ENCODE results near the gene PTPRT.

PTPRT gene

GRCh38 chr20:42100137-42100704 is 1089.5 kb downstream of the PTPRT start:
- H3K36me3 ChIP-seq (ENCODE audit: control insufficient read depth, insufficient read depth, low read length), result no peaks in the 10 kb centered on the region
- no peaks in the 10 kb centered on the region for H3K27me3 ChIP-seq (ENCODE audit: control insufficient read depth, insufficient read depth, low read length)
- H3K9ac ChIP-seq (ENCODE audit: low read length), result no peak overlapping the region
- no peak overlapping the region for H3K4me3 ChIP-seq (ENCODE audit: low read length)
- H3K4me1 ChIP-seq (ENCODE audit: control insufficient read depth, insufficient read depth, low read length), result no peaks in the 10 kb centered on the region
- no peaks in the 10 kb centered on the region for H3K9me3 ChIP-seq (ENCODE audit: control insufficient read depth, low read length)

DNA sequence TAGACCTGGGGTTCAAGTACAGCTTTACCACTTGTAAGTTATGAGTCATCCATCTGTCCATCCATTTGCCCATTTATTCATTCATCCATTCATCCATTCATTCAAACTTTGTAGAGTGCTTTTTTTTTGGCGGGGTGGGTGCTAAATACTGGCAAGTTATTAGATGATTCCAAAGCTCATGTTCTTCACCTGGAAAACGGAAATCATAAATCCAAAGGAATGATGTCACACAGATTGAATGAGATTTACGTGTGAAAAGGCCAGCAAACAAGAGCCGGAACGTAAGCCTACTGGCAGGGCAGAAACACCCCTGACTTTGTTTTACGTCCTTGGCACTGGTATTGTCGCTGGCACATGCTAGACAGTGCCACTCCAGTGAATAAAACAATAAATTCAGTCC is 1090.6 kb downstream of the PTPRT start:
- Histone ChIP-seq H3K27me3 (ENCODE audit: control insufficient read depth, insufficient read depth, low read length) (no peaks in the 10 kb centered on the region), H3K36me3 (ENCODE audit: control insufficient read depth, insufficient read depth, low read length) (no peaks in the 10 kb centered on the region), H3K4me1 (ENCODE audit: control insufficient read depth, insufficient read depth, low read length) (no peaks in the 10 kb centered on the region), H3K9me3 (ENCODE audit: control insufficient read depth, low read length) (no peaks in the 10 kb centered on the region), H3K4me3 (ENCODE audit: low read length) (no peak overlapping the region), H3K9ac (ENCODE audit: low read length) (no peak overlapping the region)

- Histone ChIP-seq H3K9me3 (ENCODE audit: control insufficient read depth, low read length) (no peaks in the 10 kb centered on the region), H3K27me3 (ENCODE audit: control insufficient read depth, insufficient read depth, low read length) (no peaks in the 10 kb centered on the region), H3K4me1 (ENCODE audit: control insufficient read depth, insufficient read depth, low read length) (no peaks in the 10 kb centered on the region), H3K9ac (ENCODE audit: low read length) (no peak overlapping the region), H3K36me3 (ENCODE audit: control insufficient read depth, insufficient read depth, low read length) (no peaks in the 10 kb centered on the region), H3K4me3 (ENCODE audit: low read length) (no peak overlapping the region)
These were observed 1091.3 kb downstream of the PTPRT start for GRCh38 chr20:42098418-42098817.

DNA sequence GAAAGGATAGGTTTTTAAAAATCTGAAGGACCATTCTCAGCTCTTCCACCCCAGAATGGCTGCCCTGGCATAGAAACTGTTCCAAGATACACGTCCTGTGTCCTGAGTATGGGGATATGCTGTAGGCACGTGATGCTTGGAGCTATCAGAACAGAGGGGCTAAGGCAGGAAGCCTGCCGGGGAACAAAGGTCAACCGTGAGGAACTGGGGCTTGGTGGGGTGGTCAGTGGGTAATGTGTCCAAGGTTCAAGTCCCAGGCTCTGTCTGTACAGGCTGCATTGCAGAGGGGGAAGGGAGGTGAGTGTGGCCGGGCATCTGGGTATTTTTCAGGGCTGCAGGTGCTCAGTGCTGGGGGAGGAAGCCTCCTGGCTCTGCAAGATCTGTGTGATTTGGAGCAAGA is 1092.0 kb downstream of the PTPRT start:
- Histone ChIP-seq H3K4me3 (ENCODE audit: low read length) (no peak overlapping the region), H3K9ac (ENCODE audit: low read length) (no peak overlapping the region), H3K36me3 (ENCODE audit: control insufficient read depth, insufficient read depth, low read length) (no peaks in the 10 kb centered on the region), H3K4me1 (ENCODE audit: control insufficient read depth, insufficient read depth, low read length) (no peaks in the 10 kb centered on the region), H3K27me3 (ENCODE audit: control insufficient read depth, insufficient read depth, low read length) (no peaks in the 10 kb centered on the region), H3K9me3 (ENCODE audit: control insufficient read depth, low read length) (no peaks in the 10 kb centered on the region)

DNA sequence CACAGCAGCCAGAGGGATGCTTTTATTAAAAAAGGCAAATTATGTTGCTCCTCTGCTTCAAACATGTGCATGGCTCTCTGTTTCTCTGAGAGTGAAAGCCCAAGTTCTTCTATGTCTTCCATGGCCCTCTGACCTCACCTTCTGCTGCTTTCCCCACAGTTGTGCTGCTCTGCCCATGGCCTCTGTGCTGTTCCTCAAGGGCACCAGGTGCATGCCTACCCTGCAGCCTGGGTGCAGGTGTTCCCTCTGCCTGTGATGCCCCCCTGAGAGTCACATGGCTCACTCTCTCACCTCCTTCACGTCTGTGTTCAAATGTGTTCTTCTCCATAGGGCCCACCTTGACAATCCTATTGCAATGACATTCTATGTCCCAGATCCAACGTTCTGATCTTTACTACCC is 1094.5 kb downstream of the PTPRT start:
- Histone ChIP-seq H3K4me1 (ENCODE audit: control insufficient read depth, insufficient read depth, low read length) (no peaks in the 10 kb centered on the region), H3K27me3 (ENCODE audit: control insufficient read depth, insufficient read depth, low read length) (no peaks in the 10 kb centered on the region), H3K4me3 (ENCODE audit: low read length) (no peak overlapping the region), H3K9ac (ENCODE audit: low read length) (no peak overlapping the region), H3K9me3 (ENCODE audit: control insufficient read depth, low read length) (no peaks in the 10 kb centered on the region), H3K36me3 (ENCODE audit: control insufficient read depth, insufficient read depth, low read length) (no peaks in the 10 kb centered on the region)

DNA sequence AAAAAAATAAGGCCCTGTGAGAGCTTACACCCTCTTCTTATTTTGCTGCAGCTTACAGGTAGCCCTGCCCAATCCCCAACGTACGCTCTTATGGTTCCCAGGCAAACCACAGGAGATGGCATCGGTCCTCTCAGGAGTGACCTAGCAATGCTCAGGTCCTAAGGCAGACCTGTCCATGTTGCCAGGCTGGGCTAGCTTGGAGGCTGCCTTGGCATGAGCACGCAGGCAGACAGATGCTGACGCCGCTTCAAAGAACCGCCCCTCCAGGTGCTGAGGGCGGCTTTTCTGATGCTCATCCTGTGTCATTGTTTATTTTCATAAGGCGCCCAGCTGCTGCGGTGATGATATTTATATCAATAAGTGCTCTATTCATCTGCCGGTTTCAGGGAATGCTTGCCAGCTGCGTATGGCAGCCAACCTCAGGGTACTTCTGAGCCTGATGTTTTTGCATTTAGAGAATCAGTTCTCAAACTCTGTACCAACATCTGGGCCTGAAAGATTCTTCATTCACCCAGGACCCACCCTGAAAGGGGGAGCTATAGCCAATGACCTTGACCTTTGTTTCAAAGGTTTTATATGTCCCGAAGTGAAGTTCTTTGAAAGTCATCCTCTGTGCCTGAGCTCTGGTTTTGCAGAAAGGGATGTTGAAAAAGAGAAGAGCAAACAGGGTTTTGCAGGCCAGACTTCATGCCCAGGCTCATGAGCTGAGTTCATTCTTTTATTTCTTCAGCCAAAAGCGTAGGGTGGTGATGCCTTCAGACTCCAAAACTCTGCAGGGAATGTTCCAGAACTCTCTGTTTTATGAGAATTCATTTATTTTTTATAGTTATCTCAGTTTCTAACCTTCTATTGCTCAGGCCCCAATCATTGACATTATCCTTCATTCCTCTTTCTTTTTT is 1095.9 kb downstream of the PTPRT start:
- Histone ChIP-seq H3K4me3 (ENCODE audit: low read length) (no peak overlapping the region), H3K4me1 (ENCODE audit: control insufficient read depth, insufficient read depth, low read length) (no peaks in the 10 kb centered on the region), H3K9ac (ENCODE audit: low read length) (no peak overlapping the region), H3K9me3 (ENCODE audit: control insufficient read depth, low read length) (no peaks in the 10 kb centered on the region), H3K36me3 (ENCODE audit: control insufficient read depth, insufficient read depth, low read length) (no peaks in the 10 kb centered on the region), H3K27me3 (ENCODE audit: control insufficient read depth, insufficient read depth, low read length) (no peaks in the 10 kb centered on the region)

- Histone ChIP-seq H3K9ac (ENCODE audit: low read length) (no peak overlapping the region), H3K27me3 (ENCODE audit: control insufficient read depth, insufficient read depth, low read length) (no peaks in the 10 kb centered on the region), H3K9me3 (ENCODE audit: control insufficient read depth, low read length) (no peaks in the 10 kb centered on the region), H3K4me1 (ENCODE audit: control insufficient read depth, insufficient read depth, low read length) (no peaks in the 10 kb centered on the region), H3K36me3 (ENCODE audit: control insufficient read depth, insufficient read depth, low read length) (no peaks in the 10 kb centered on the region), H3K4me3 (ENCODE audit: low read length) (no peak overlapping the region)
These were observed 1096.7 kb downstream of the PTPRT start for GRCh38 chr20:42093041-42093440.

DNA sequence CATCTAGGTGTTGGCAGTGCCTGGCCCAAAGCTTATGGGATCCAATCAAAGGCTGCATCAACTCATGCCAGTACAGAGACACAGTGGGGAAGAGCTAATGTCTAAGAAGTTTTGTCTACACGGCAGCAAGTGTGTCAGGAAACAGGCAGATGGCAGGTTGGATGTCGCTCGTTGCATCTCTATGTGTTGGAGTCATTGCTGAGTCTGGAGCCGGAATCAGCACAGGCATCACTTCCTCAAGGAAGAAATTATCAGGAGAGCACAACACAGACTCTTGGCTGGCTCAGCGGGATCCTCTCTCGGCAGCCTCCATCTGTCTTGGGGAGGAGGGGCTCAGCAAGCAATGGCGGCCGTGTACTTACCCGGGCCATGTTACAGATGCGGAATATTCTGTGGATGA is 1104.3 kb downstream of the PTPRT start:
- no peaks in the 10 kb centered on the region for H3K9me3 ChIP-seq (ENCODE audit: control insufficient read depth, low read length)

DNA sequence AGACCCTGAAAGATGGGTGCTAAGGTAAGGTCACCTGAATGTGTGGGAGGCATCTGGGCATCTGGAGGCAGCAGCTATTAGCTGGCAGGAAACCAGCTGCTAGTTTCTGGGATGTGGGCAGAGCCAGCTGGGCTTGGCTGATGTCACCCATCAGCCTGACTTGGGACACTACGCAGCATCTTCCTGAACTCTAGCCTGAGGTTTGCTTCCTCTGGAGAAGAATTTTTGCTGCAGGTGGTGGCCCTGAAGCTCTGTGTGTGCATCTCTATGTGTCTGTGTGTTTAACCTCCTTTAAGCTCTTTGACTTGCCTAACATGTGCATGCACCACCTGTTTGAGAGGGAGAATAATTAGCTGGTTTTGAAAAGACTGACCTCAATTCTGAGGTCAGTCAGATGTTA is 1106.4 kb downstream of the PTPRT start:
- H3K36me3 ChIP-seq (ENCODE audit: control insufficient read depth, insufficient read depth, low read length), result no peaks in the 10 kb centered on the region
- H3K9me3 ChIP-seq (ENCODE audit: control insufficient read depth, low read length), result no peaks in the 10 kb centered on the region
- H3K4me3 ChIP-seq (ENCODE audit: low read length), result no peak overlapping the region
- H3K27me3 ChIP-seq (ENCODE audit: control insufficient read depth, insufficient read depth, low read length), result no peaks in the 10 kb centered on the region
- H3K9ac ChIP-seq (ENCODE audit: low read length), result no peak overlapping the region
- no peaks in the 10 kb centered on the region for H3K4me1 ChIP-seq (ENCODE audit: control insufficient read depth, insufficient read depth, low read length)

More for the DNA sequence above, 1104.3 kb downstream of the PTPRT start:
- Histone ChIP-seq H3K9ac (ENCODE audit: low read length) (no peak overlapping the region), H3K36me3 (ENCODE audit: control insufficient read depth, insufficient read depth, low read length) (no peaks in the 10 kb centered on the region), H3K27me3 (ENCODE audit: control insufficient read depth, insufficient read depth, low read length) (no peaks in the 10 kb centered on the region), H3K4me1 (ENCODE audit: control insufficient read depth, insufficient read depth, low read length) (no peaks in the 10 kb centered on the region), H3K4me3 (ENCODE audit: low read length) (no peak overlapping the region)

DNA sequence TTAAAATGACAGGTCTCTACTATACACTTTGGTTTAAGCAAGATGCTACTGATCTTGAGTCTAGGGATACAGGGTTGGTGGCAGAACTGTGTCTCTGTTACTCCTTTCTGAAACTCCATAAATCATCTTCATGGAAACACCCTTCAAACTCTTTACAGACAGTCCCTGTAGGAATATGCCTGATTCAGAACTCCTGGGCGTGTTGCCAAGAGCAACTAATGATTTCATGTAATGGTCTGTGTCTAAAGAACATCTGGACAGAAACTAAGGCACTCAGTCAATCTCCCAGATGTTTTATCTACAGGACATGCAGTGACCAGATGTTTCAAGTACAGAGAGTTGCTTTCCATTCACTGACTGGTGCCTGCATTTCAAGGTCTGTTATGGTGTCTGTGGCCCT is 1107.1 kb downstream of the PTPRT start:
- no peaks in the 10 kb centered on the region for H3K4me1 ChIP-seq (ENCODE audit: control insufficient read depth, insufficient read depth, low read length)
- H3K9me3 ChIP-seq (ENCODE audit: control insufficient read depth, low read length), result no peaks in the 10 kb centered on the region
- no peaks in the 10 kb centered on the region for H3K36me3 ChIP-seq (ENCODE audit: control insufficient read depth, insufficient read depth, low read length)
- no peak overlapping the region for H3K9ac ChIP-seq (ENCODE audit: low read length)
- no peaks in the 10 kb centered on the region for H3K27me3 ChIP-seq (ENCODE audit: control insufficient read depth, insufficient read depth, low read length)
- H3K4me3 ChIP-seq (ENCODE audit: low read length), result no peak overlapping the region

DNA sequence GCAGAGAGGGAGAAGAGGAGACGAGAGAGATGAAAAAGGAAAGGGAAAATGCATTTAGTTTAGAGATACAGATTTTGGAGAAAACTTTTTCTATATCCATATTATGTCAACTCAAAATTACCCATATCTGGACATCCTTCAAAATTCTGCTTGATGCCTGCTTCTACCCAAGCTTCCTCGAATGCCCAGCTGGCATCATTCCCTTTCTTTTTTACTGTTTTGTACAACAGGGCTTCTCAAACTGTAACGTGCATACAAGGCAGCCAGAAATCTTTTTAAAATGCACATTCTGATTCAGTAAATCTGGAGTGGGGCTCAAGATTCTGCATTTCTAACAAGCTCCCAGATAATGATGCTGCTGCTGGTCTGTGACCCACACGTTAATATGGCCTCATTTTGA is 1108.8 kb downstream of the PTPRT start:
- no peaks in the 10 kb centered on the region for H3K27me3 ChIP-seq (ENCODE audit: control insufficient read depth, insufficient read depth, low read length)
- no peaks in the 10 kb centered on the region for H3K4me1 ChIP-seq (ENCODE audit: control insufficient read depth, insufficient read depth, low read length)
- H3K9me3 ChIP-seq (ENCODE audit: control insufficient read depth, low read length), result no peaks in the 10 kb centered on the region
- H3K4me3 ChIP-seq (ENCODE audit: low read length), result no peak overlapping the region
- no peaks in the 10 kb centered on the region for H3K36me3 ChIP-seq (ENCODE audit: control insufficient read depth, insufficient read depth, low read length)
- no peak overlapping the region for H3K9ac ChIP-seq (ENCODE audit: low read length)

DNA sequence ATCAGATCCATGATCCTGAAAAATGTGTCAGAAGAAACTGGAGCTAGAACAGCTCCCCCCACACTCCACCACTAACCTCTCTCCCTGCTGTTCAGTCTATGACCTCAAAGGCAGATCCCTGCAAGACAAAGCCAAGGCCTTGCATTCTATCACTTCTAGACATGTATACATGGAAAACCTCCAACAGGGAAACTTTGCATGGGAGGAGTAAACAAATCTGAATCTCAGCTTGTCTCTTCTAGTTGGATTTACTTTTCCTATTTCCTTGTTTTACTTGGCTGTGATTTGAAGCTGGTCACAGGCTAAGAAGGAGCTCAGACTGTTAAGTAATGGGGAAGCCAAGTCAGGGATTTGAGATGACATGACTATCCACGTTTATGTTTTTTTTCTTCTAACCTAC is 1114.8 kb downstream of the PTPRT start:
- no peak overlapping the region for H3K9ac ChIP-seq (ENCODE audit: low read length)
- no peaks in the 10 kb centered on the region for H3K9me3 ChIP-seq (ENCODE audit: control insufficient read depth, low read length)
- H3K4me1 ChIP-seq (ENCODE audit: control insufficient read depth, insufficient read depth, low read length), result peaks cover 7% of the 10 kb centered on the region
- no peak overlapping the region for H3K4me3 ChIP-seq (ENCODE audit: low read length)
- H3K27me3 ChIP-seq (ENCODE audit: control insufficient read depth, insufficient read depth, low read length), result no peaks in the 10 kb centered on the region
- H3K36me3 ChIP-seq (ENCODE audit: control insufficient read depth, insufficient read depth, low read length), result no peaks in the 10 kb centered on the region
